Measurements from ENCODE around the gene CNTNAP2. TPM values are rescaled to one million over a fixed set of nuclear protein-coding genes. Genes with fewer than 3 reads are reported as not detected.

CNTNAP2 gene
- total and polyA plus RNA-seq, 2 donors from 2014 or later: 0.06 to 0.13 TPM

GRCh38 chr7:148104924-148105323 is 1988.3 kb downstream of the CNTNAP2 start:
- Histone ChIP-seq H3K9ac (ENCODE audit: low read length in 3 of 3) (no peak overlapping the region), H3K4me1 (ENCODE audit: control insufficient read depth in 2 of 3, insufficient read depth in 2 of 3, low read depth in 1 of 3, low read length in 3 of 3) (no peaks in the 10 kb centered on the region), H3K27ac (ENCODE audit: low read depth in 2 of 2, low read length in 2 of 2) (no peak overlapping the region), H3K36me3 (ENCODE audit: control insufficient read depth in 2 of 3, insufficient read depth in 3 of 3, low read length in 3 of 3) (no peaks in the 10 kb centered on the region), H3K27me3 (ENCODE audit: control insufficient read depth, insufficient read depth, low read length) (no peaks in the 10 kb centered on the region), H3K9me3 (ENCODE audit: control insufficient read depth in 2 of 3, insufficient read depth in 1 of 3, low read length in 3 of 3) (no peaks in the 10 kb centered on the region), H3K4me3 (ENCODE audit: low read length in 3 of 3) (no peak overlapping the region)
- DNase-seq (no peak), FAIRE-seq (no peak)
- TF ChIP-seq, protein P1, sequence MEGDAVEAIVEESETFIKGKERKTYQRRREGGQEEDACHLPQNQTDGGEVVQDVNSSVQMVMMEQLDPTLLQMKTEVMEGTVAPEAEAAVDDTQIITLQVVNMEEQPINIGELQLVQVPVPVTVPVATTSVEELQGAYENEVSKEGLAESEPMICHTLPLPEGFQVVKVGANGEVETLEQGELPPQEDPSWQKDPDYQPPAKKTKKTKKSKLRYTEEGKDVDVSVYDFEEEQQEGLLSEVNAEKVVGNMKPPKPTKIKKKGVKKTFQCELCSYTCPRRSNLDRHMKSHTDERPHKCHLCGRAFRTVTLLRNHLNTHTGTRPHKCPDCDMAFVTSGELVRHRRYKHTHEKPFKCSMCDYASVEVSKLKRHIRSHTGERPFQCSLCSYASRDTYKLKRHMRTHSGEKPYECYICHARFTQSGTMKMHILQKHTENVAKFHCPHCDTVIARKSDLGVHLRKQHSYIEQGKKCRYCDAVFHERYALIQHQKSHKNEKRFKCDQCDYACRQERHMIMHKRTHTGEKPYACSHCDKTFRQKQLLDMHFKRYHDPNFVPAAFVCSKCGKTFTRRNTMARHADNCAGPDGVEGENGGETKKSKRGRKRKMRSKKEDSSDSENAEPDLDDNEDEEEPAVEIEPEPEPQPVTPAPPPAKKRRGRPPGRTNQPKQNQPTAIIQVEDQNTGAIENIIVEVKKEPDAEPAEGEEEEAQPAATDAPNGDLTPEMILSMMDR (IDR thresholded peaks at IDR 0.05; ENCODE audit: borderline replicate concordance, extremely low read depth, insufficient read depth): no peak
- intact Hi-C loops (cut with DNase I): no loop called here

DNA sequence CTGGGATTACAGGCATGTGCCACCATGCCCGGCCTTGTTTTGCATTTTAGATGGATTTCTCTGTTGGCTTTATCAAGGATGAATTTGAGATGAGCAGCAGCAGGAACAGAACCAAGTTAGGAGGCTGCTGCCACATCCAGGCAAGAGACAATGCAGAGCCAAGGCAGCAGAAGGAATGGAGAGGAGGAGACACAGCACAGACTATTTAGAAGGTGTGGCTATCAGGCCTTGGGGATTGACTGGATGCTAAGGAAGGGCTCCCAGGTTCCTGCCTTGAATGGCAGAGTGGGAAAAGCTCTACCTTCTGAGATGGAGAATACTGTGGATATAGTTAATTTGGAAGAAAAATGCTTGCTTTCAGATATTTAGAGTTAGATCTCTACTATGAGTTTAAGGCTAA is 1989.3 kb downstream of the CNTNAP2 start:
- TF ChIP-seq, protein P1 (IDR thresholded peaks at IDR 0.05; ENCODE audit: borderline replicate concordance, extremely low read depth, insufficient read depth): no peak
- H3K9ac ChIP-seq (ENCODE audit: low read length in 3 of 3): no peak overlapping the region
- no peaks in the 10 kb centered on the region for H3K36me3 ChIP-seq (ENCODE audit: control insufficient read depth in 2 of 3, insufficient read depth in 3 of 3, low read length in 3 of 3)
- intact Hi-C loops (cut with DNase I): no loop called here
- no peak overlapping the region for H3K4me3 ChIP-seq (ENCODE audit: low read length in 3 of 3)
- H3K27me3 ChIP-seq (ENCODE audit: control insufficient read depth, insufficient read depth, low read length): no peaks in the 10 kb centered on the region
- no peaks in the 10 kb centered on the region for H3K4me1 ChIP-seq (ENCODE audit: control insufficient read depth in 2 of 3, insufficient read depth in 2 of 3, low read depth in 1 of 3, low read length in 3 of 3)
- DNase-seq (no peak), FAIRE-seq (no peak)
- no peaks in the 10 kb centered on the region for H3K9me3 ChIP-seq (ENCODE audit: control insufficient read depth in 2 of 3, insufficient read depth in 1 of 3, low read length in 3 of 3)
- no peak overlapping the region for H3K27ac ChIP-seq (ENCODE audit: low read depth in 2 of 2, low read length in 2 of 2)

DNA sequence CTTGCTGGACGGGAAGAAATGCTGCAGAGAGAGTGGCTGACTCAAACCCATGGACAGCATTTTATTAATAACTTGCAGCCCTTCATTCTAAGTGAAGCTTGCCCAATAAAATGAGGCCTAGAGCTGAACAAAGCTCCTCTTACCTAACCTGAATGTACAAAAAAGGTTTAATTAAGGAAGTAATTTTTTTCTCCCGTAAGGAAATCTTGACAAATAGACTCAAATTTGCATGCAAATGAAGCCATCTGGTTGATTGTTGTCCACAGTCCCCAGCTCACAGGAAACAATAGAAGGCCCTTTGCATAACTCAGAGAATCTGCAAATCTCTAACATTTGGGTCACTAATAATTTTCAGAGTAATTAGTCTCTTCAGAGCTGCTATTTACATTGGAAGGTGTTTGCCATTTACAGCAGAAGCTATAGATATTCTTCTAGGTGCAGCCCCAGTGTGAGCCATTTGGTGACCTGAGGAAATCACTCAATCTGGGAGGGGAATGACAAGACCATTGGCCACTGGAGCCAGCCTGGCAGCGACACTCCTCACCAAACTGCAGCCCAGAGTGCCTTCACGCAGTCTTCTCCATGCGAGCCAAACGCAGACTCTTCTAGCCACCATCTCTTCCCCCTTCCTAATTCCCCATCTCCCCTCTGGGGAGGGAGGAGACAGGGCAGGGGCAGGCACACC is 1991.0 kb downstream of the CNTNAP2 start:
- no peak overlapping the region for H3K27ac ChIP-seq (ENCODE audit: low read depth in 2 of 2, low read length in 2 of 2)
- no peak for DNase-seq
- intact Hi-C loops (cut with DNase I): no loop called here
- H3K36me3 ChIP-seq (ENCODE audit: control insufficient read depth in 2 of 3, insufficient read depth in 3 of 3, low read length in 3 of 3): no peaks in the 10 kb centered on the region
- no peaks in the 10 kb centered on the region for H3K9me3 ChIP-seq (ENCODE audit: control insufficient read depth in 2 of 3, insufficient read depth in 1 of 3, low read length in 3 of 3)
- FAIRE-seq: no peak
- no peak overlapping the region for H3K9ac ChIP-seq (ENCODE audit: low read length in 3 of 3)
- H3K4me3 ChIP-seq (ENCODE audit: low read length in 3 of 3): no peak overlapping the region
- H3K4me1 ChIP-seq (ENCODE audit: control insufficient read depth in 2 of 3, insufficient read depth in 2 of 3, low read depth in 1 of 3, low read length in 3 of 3): no peaks in the 10 kb centered on the region
- no peaks in the 10 kb centered on the region for H3K27me3 ChIP-seq (ENCODE audit: control insufficient read depth, insufficient read depth, low read length)
- TF ChIP-seq, protein P1 (IDR thresholded peaks at IDR 0.05; ENCODE audit: borderline replicate concordance, extremely low read depth, insufficient read depth): no peak

DNA sequence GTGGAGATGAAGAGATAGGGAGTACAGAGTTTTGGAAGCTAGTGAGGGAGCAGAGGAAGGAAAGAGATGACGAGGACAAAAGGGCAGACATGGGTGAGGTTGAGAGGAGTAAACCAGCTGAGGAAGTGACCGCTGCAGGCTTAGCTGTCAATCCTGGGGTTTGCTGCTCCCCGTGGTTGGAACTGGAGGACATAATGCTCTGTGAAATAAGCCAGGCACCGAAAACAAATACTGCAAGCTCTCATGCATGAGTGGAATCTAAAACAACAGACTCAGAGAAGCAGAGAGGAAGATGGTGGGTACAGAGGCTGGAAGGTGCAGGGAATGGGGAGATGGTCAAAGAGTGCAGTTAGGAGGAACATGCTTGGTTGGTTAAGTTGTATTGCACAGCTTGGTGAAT is 1991.8 kb downstream of the CNTNAP2 start:
- Histone ChIP-seq H3K27me3 (ENCODE audit: control insufficient read depth, insufficient read depth, low read length) (no peaks in the 10 kb centered on the region), H3K4me1 (ENCODE audit: control insufficient read depth in 2 of 3, insufficient read depth in 2 of 3, low read depth in 1 of 3, low read length in 3 of 3) (no peaks in the 10 kb centered on the region), H3K4me3 (ENCODE audit: low read length in 3 of 3) (no peak overlapping the region), H3K9me3 (ENCODE audit: control insufficient read depth in 2 of 3, insufficient read depth in 1 of 3, low read length in 3 of 3) (no peaks in the 10 kb centered on the region), H3K9ac (ENCODE audit: low read length in 3 of 3) (no peak overlapping the region), H3K36me3 (ENCODE audit: control insufficient read depth in 2 of 3, insufficient read depth in 3 of 3, low read length in 3 of 3) (no peaks in the 10 kb centered on the region), H3K27ac (ENCODE audit: low read depth in 2 of 2, low read length in 2 of 2) (no peak overlapping the region)
- TF ChIP-seq, protein P1 (IDR thresholded peaks at IDR 0.05; ENCODE audit: borderline replicate concordance, extremely low read depth, insufficient read depth): no peak
- FAIRE-seq (no peak), DNase-seq (no peak)
- intact Hi-C loops (cut with DNase I): no loop called here
